ENCODE data around the gene PHF11. TPM values are rescaled to one million over a fixed set of nuclear protein-coding genes. Genes with fewer than 3 reads are reported as not detected.

The PHF11 gene
- total and polyA plus RNA-seq, 2 donors (not counting 3 experiments of a cell fraction or from before 2014, with no cell fraction given): 12.9 to 32.4 TPM

- H3K79me2 ChIP-seq (ENCODE audit: control insufficient read depth, insufficient read depth, low read length): no peaks in the 10 kb centered on the region
- dilution Hi-C loops (cut with MboI; ENCODE audit: extremely low pct_ligation_motif_present, low sequenced_read_pairs) (no loop called here), intact Hi-C loops (cut with micrococcal nuclease) (no loop called here)
- H3K27me3 ChIP-seq (ENCODE audit: control insufficient read depth in 2 of 2, insufficient read depth in 2 of 2, low read length in 2 of 2): no peaks in the 10 kb centered on the region
- CTCF ChIA-PET: interaction anchor here (0.6 to 1.6 kb wide), 4 partner anchors 12 to 638 kb away, joined by 3 to 4 read pairs (median 4); partner anchors contain the start of genes CAB39L and SETDB2
- H4K20me1 ChIP-seq (replicated peaks; ENCODE audit: control insufficient read depth, extremely low read depth, insufficient read depth, low read length): no peaks in the 10 kb centered on the region
- POLR2A ChIA-PET: no interaction called here
- no peaks in the 10 kb centered on the region for H3K9me3 ChIP-seq (replicated peaks; ENCODE audit: control insufficient read depth, insufficient read depth, low read length)
- no TSS peak for BruUV-seq (replicated peaks)
- no peak for DNase-seq (ENCODE audit: low read depth, low spot score)
- no peaks in the 10 kb centered on the region for H3K4me1 ChIP-seq (ENCODE audit: control insufficient read depth, extremely low read depth, insufficient read depth, low read length)
- H3K4me3 ChIP-seq (replicated peaks in 1 of 3; ENCODE audit: insufficient read depth in 1 of 3, low read depth in 1 of 3, low read length in 3 of 3): no peak overlapping the region
- no peak overlapping the region for H3K4me2 ChIP-seq (ENCODE audit: insufficient read depth, low read length)
- no peak overlapping the region for H2AFZ ChIP-seq (ENCODE audit: low read depth, low read length)
- FAIRE-seq: no peak
- peaks cover 0 to 2% of the 10 kb centered on the region in 2 experiments for H3K36me3 ChIP-seq (ENCODE audit: control insufficient read depth in 2 of 2, extremely low read depth in 1 of 2, insufficient read depth in 2 of 2, low read length in 2 of 2)
- no peak overlapping the region for H3K27ac ChIP-seq (ENCODE audit: insufficient read depth, low read depth, low read length)
- TF ChIP-seq POLR2A (IDR thresholded peaks at IDR 0.05; ENCODE audit: low read depth, low read length) (no peak), GATA2 (IDR thresholded peaks at IDR 0.05; ENCODE audit: insufficient read depth, insufficient read length, low read depth, low read length) (no peak), EZH2 (IDR thresholded peaks at IDR 0.05; ENCODE audit: borderline replicate concordance, low read depth, low read length, severe bottlenecking) (no peak), JUN (IDR thresholded peaks at IDR 0.05; ENCODE audit: borderline replicate concordance, insufficient read depth, insufficient read length, low read depth) (no peak), FOS (IDR thresholded peaks at IDR 0.05; ENCODE audit: borderline replicate concordance, insufficient read depth, low read length) (no peak), CTCF (IDR thresholded peaks at IDR 0.05; ENCODE audit: extremely low read depth in 1 of 2, insufficient read depth in 1 of 2, low read depth in 1 of 2, low read length in 2 of 2) (no peak), MAX (IDR thresholded peaks at IDR 0.05; ENCODE audit: insufficient read depth, insufficient read length) (no peak), MYC (IDR thresholded peaks at IDR 0.05; ENCODE audit: low read depth, low read length) (no peak), POLR2AphosphoS5 (IDR thresholded peaks at IDR 0.05; ENCODE audit: insufficient read depth, low read depth, low read length) (no peak)
- no peaks in the 10 kb centered on the region for H3K9me1 ChIP-seq (replicated peaks; ENCODE audit: control insufficient read depth, extremely low read depth, insufficient read depth, low read length)
- H3K9ac ChIP-seq (replicated peaks; ENCODE audit: extremely low read depth, insufficient read depth, low read length): no peak overlapping the region
Measured at GRCh38 chr13:49466292-49466838, 29.4 kb upstream of the PHF11 start.

Data from endothelial cell of umbilical vein (primary cell).